ENCODE results near the gene NFIB.

- TF ChIP-seq CTCF (conservative IDR thresholded peaks at IDR 0.05; ENCODE audit: low read length) = no peak
- TF ChIP-seq EZH2phosphoT487 (IDR thresholded peaks at IDR 0.05; ENCODE audit: borderline replicate concordance) = no peak
Observed at GRCh38 chr9:14320271-14321181, 6.6 kb upstream of the NFIB start.
